GM18858 (cell line): ENCODE results near the gene VPS13C.

ENCODE experiments used
- ATAC-seq: cut with Tn5 transposase; IDR thresholded peaks from one replicate; pipeline ENCODE4 v1.9.1; 2021; ENCODE audit not compliant: unreplicated experiment

Gene VPS13C

DNA sequence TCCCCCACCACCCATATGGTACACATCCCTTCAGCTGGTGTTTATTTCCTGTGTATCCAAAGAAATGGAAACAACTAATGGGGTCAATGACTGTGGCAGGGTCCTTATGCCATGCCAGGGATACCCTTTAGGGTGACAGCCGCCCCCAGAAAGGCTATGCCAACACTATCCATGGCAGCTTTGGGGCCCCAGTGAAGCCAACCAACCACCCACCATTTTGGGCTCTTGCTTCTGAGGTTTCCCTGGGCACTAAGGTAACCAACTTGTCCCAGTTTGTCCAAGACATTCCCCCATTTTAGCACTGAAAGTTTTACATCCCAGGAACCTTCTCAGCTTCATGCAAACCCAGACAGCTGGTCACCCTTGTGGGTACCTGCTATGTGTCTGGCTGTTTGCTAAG lies 233.1 kb downstream of the VPS13C start:
- no peak for ATAC-seq

DNA sequence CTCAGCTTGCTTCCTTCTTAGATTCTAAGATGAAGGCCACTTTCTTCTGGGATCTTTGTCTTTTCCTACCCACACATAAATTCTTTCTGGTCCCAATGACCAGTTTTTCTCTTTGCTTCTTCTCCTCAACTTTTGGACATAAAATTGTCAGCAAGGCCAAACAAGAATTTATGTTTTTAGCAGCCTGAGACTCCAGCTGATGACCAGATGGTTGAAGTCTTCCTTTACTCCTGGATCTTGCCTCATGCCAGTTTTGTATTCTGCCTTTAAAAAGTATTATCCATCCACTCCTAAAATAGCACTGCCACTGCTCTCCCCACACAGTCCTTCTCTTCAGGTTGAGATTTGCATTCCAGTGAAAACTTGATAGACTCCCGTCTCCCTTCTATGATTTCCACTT lies 236.0 kb downstream of the VPS13C start:
- no peak for ATAC-seq

DNA sequence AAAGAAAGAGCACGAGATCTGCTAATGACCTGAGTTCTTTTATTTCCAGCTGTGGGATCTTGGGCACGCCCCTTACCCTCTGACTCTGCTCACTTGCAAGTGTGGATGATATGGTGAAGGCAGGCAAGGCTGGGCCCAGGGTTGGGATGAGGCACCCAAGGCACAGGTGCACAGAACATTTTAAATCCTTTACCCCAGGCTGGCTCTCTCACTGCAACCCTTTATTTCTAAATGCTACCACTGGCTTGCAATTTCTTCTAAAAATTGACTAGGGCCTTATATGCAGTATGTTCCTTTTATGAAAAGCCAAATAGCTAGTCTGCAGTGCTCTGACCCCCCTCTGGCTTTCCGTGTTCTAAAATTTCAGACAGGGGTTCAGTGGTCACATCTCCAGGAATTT lies 237.7 kb downstream of the VPS13C start:
- no peak for ATAC-seq

DNA sequence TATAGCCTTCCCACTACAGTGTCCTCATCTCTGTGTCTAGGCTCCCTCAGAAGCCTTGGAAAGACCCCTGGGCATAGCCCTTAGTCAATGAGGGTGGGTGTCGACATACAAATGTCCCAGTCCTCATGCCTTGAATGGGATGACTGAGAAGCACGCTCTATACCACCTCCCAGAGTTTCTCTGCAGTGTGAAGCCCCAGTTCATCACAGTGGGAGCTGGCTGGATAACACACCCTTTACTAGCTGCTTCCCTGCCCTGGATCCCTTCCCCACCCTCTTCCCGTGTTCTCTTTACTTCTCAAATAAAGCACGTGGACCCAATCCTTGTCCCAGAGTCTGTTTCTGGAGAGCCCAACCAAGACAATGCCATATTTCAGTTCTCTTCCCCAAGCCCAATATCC lies 239.3 kb downstream of the VPS13C start:
- no peak for ATAC-seq

DNA sequence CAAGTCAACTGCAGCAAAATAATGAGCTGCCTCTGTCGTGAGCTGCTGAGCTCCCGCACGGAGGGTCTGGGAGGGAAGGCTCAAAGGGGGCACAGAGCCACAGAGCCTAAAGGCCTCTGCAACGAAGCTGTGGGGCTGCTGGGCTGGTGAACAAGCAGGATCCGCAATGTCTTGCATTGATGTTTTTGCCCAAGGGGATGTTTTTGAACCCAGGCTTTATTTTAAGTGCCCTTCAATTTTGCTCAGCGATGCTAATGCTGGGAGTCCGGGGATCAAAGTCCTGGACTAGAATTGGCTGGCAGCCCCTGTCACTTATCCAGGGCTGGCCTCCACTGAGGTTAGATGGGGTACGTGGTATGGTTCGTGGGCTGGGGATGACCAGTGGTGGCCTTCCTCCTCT lies 240.0 kb downstream of the VPS13C start:
- ATAC-seq, result no peak

- ATAC-seq, result no peak
Measured at GRCh38 chr15:61819386-61819785, 240.9 kb downstream of the VPS13C start.

DNA sequence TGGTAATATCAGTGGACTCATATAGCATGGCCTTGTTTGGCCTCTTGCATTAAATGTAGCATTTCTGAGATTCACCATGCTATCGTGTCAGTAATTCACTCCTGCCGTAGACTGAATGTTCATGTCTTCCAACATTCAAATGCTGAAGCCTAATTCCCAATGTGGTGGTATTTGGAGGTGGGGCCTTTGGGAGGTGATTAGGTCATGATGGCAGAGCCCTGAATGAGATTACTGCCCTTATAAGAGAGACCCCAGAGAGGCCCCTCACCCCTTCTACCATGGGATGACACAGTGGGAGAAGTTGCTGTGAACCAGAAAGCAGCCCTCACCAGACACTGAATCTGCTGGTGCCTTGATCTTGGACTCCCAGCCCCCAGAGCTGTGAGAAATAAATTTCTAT lies 241.4 kb downstream of the VPS13C start:
- no peak for ATAC-seq

- no peak for ATAC-seq
Measured at GRCh38 chr15:61816856-61817255, 243.4 kb downstream of the VPS13C start.

GRCh38 chr15:61815356-61816083 lies 244.7 kb downstream of the VPS13C start:
- ATAC-seq, result no peak

DNA sequence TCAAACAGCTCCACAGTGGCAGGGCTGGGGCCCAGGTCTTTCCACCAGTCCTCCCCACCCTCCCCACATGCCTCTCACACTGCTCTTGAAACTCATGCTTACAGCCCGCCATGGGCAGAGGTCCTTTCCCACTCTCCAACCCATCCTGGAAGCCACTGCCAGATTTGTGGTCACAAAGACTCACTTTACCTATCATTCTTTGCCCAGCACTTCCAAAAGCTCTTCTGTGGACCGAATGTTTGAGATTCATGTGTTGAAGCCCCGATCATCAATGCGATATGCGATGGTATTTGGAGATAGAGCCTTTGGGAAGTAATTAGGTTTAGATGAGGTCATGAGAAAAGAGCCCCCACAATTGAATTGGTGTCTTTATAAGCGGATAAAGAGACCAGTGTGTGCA lies 247.8 kb downstream of the VPS13C start:
- no peak for ATAC-seq

GRCh38 chr15:61811952-61812351 lies 248.3 kb downstream of the VPS13C start:
- no peak for ATAC-seq

DNA sequence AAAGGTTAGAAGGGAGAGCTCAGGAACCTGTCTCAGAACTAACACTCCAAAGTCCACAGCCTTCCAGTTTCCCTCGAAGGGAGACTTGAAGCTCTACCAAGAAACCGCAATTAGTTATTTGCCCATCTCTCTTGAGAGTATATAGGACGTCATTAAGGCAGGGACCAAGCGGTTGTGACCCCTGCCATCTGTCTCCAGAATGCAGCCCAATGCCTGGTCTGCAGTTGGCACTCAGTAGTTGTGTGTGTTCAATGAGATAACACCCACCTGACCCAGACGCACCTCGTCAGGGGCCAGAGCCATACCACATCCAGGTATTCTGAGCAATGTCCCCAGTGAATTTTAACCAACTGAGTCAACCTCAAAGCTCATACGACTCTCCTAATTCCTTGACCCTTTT lies 251.0 kb downstream of the VPS13C start:
- ATAC-seq, result no peak

- no peak for ATAC-seq
Measured at GRCh38 chr15:61807281-61807929, 252.8 kb downstream of the VPS13C start.
